Stimulated activated CD4-positive, alpha-beta T cell treated with anti-CD3 and anti-CD28 coated beads, Interleukin-12 subunit alpha, Interleukin-12 subunit beta, amount 100 ng/mL, for 24 hours (primary cell): ENCODE results near the gene RGS9BP.
"Not testable (repeated sequence)": the region's sequence is repeated elsewhere in the genome, so short reads cannot be mapped to it uniquely, and the experiment has no call there.

ENCODE experiments used
- DNase-seq, 2 experiments: peaks; one replicate each; pipeline ENCODE4 v3.0.0-alpha.2; 2020; ENCODE audit warnings: low read depth in 2 of 2

The RGS9BP gene, protein sequence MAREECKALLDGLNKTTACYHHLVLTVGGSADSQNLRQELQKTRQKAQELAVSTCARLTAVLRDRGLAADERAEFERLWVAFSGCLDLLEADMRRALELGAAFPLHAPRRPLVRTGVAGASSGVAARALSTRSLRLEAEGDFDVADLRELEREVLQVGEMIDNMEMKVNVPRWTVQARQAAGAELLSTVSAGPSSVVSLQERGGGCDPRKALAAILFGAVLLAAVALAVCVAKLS

DNA sequence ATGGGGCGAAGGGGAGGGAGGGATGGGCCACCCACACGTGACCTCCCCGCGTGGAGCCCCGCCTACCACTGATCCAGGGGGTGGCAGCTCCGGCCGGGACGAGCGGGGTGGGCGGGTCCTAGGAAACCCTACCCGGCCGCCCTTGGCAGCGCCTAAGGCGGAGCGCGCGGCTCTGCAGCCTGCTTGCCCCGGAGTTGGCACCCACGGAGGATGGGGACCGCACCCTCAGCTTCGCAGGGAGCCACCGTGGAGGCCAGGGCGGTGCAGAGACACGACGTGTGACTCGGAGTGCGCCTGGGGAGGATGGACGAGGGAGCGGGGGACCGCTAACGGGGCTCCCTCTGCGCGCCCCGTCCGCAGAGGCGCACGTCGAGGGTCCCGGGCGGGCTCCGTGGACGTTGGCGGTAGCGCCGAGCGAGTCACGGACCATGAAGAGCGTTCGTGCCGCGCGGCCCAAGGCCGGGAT lies at the start of gene RGS9BP:
TSS of gene RGS9BP (plus strand) at position 129 of the 466 bp plus-strand sequence. CDS start 416 bp downstream, outside the sequence.
- peak in 1 of 2 experiments; percentile 55 for DNase-seq

DNA sequence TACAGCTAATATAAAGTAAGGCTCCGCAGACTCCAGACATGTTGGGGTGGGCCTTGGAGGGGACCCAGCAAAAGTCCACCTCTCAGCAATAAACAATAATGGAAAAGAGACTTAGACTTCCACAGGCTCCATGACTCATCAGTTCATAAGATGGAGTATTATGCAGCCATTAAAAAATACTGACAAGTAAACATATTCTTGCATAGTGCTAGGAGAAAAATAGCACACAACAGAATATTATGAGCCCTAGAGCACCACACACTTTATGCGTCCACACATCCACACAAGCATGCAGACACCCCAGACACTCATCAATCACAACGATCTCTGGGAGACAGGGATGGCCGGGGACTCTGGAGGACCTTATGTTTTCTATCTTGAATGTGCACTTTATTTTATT lies 48.7 kb upstream of the RGS9BP start:
- no peak for DNase-seq

DNA sequence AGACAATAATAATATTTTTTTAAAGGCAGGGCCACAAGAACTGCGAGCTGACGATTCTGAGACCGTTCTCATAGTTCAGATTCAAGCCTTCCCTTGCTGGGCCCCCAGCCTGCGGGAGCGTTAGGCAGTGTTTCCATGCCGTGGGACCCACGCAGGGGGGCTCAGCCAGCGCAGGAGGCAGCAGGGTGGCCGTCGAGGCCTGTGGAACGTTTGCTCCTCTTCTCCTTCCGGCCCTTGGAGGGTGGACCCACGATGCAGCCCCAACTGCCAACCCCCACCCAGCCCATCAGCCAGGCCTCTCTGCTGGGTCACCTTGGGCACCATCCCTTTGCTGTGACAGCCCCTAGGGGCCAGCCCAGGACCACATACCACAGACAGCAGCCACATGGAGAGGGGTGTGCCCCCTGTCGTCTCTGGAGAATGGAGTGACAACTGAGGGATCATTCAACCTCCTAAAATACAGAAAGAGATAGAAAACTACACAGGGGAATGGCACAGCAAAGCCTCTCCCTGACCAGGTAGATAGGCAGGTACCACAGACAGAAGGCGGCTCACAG lies 47.9 kb upstream of the RGS9BP start:
- DNase-seq: no peak

DNA sequence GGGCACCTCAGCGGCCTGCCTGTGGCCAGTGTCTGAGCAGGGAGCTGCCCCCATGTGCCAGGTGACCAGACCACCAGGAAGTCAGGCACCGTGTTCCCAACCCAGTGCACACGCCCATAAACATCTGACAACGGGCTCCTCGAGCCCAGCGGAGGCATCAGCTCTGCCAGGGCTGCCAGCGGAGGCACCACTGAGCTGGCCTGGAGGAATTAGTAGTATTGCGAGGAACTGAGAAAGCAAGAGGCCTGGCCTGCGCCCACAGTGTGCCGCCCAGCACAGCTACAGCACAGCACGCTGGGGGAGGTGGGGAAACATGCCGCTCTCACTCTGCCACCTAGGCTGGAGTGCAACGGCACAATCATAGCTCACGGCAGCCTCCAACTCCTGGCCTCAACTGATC lies 45.3 kb upstream of the RGS9BP start:
- no peak for DNase-seq

DNA sequence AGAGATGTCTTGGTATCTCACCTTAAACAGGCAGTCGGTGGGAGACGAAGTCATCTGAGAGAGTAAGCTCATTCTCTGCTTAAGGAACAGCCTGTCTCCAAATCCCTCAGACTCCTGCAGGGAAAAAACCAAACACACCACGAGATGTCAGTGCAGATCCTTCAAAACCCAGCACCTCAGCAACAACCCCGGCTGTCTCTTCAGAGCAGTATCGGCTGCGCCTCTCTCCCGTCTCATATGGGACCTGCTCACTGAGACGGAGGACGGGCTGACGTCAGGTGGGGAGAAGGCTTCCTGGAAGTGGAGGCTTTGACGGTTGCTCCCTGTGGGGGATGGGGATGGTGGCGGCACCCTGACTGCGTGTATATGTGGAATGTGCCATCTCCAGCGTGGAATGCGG lies 44.3 kb upstream of the RGS9BP start:
- DNase-seq: no peak

DNA sequence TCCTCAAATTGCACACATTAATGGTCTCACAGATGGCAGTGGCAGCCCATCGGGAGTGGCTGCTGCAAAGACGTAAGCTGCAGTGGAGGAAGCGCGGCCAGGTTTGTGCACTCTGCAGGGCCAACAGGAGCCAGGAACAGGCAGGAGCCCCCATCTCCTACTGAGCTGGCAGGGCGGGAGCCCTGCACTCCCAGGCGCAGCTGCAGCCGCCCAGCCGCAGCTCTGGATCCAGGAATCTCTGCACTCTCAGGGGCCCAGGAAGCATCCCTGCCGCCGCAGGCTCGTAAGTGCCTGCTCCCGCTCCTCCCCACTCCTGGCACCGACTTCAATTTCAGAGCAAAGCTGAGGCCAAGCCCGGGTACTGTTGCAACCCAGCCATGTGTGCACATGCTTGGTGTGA lies 38.2 kb upstream of the RGS9BP start:
- no peak for DNase-seq

DNA sequence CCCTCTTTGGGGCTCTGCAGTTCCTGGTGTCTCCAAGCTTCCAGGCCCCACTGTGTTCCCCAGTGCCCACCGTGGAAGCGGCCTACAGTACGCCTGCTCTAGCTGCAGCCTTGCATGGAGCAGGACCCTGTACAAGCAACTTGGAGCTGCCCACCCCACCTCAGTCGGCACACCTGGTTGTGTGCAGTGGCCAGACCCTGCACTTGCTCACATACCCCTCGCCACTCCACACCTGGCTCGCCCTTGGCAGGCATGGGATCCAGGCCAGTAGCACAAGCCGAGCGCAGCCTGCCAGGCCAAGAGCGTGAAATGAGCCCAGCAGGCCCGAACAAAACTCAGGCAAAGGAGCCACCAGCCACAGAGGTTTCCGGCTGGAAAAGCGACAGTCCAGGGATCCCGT lies 37.0 kb upstream of the RGS9BP start:
- DNase-seq: no peak

DNA sequence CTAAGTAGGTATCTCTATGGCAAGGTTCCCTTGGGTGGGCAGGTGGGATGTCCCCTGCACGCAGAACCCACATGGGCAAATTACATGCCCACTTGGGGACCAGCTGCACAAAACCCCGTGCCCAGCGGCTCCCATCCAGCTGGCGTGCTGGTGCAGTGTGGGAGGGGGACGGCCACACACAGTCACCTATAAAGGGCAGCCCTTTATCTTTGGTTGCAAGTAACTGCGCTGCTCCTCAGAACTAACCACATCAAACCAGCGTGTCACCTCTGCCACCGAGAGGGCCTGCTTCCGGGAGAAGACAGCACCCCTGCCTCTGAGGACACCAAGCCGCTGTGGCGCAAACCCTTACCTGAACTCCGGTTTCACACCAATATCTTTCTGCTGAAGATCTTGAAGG lies 32.9 kb upstream of the RGS9BP start:
- DNase-seq: peak; percentile 31 to 54

DNA sequence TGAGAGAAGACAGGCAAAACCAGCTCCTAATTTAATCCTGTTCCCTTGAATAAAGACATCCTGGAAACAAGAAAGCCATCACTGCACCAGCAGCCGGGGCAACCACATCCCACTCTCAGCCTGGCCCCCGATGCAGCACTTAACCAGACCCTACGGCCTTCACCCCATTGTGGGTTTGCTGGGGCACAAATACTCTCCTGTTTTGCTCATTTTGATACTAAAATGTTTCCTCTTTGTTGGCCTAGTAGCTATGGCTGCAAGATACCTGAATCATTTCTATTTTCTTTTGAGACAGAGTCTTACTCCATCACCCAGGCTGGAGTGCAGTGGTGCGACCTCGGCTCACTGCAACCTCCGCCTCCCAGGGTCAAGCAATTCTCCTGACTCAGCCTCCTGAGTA lies 29.1 kb upstream of the RGS9BP start:
- no peak for DNase-seq

DNA sequence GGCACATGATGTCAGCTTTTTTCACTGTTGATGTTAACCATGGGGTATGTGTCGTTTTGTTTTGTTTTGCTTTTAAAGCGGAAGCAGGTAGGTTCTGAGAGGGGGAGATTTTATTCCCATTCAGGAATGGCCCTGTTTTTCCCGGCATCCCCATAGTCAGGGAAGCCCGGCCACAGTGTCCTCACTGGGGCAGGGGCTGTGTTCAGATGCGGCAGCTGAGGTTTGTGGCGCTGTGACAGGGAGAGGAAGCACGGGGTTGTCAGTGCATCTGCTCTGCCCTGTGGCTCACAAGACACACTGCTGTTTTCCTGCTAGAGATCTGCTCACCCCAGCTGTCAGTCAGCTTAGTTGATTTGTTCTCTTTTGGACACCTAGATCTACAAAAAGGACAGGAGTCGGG lies 28.3 kb upstream of the RGS9BP start:
- DNase-seq: no peak

DNA sequence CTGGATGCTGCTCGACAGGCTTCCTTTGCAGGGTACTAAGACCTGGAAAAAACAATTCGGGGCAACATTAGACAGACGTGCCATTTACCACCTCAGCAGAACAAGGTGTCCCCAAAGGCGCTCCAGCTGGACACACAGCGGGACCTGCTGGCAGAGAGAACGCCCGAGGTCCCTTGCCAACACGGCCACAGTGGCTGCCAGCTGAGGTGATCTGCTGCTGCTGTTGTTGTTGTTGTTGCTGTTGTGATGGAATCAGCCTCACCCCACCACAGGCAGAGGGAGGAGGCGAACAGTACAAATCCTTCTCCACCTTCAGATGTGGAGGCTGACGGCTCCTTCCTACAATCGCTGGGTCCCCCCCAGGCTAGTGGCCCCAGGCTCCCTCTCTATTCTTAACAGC lies 25.9 kb upstream of the RGS9BP start:
- no peak for DNase-seq

DNA sequence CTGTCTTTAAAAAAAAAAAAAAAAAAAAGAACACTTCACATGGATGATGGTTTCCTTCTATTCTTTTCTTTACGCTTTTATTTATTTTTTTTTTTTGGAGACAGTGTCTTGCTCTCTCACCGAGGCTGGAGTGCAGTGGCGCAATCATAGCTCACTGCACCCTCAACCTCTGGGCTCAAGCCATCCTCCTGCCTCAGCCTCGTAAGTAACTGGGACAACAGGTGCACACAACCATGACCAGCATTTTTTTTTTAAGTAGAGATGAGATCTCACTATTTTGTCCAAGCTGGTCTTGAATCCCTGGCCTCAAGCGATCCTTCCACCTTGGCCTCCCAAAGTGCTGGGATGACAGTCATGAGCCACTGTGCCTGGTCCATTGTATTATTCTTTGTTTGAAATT lies 25.0 kb upstream of the RGS9BP start:
- DNase-seq: no peak

DNA sequence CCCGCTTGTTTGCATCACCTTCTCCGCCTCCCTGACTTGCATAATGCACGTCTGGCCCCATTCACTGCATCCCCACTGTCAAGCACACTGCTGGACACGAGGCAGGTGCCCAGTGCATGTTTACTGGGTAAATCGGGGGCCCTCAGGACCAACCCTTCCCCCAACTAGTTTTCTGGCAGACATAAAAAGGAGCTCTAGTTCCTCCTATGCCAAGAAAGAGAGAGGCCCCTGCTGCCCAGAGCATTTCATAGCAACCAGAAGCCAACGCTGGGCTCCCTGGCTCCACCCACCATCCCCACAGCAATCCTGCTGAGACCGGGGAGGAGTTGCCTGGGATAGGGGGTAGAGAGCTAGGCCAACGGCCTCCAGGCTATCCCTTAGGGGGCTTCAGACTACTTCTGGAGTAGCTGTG lies 23.9 kb upstream of the RGS9BP start:
- no peak for DNase-seq

DNA sequence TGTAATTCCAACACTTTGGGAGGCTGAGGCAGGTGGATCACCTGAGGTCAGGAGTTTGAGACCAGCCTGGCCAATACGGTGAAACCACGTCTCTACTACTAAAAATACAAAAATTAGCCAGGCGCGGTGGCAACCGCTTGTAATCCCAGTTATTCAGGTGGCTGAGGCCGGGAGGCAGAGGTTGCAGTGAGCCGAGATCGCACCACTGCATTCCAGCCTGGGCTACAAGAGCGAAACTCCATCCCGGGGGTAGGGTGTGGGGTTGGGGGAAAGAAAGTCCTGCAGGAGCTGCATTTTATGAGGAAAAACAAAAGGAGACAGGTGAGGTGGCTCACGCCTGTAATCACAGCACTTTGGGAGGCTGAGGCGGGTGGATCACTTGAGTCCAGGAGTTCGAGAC lies 23.3 kb upstream of the RGS9BP start:
- not testable (repeated sequence) for DNase-seq

DNA sequence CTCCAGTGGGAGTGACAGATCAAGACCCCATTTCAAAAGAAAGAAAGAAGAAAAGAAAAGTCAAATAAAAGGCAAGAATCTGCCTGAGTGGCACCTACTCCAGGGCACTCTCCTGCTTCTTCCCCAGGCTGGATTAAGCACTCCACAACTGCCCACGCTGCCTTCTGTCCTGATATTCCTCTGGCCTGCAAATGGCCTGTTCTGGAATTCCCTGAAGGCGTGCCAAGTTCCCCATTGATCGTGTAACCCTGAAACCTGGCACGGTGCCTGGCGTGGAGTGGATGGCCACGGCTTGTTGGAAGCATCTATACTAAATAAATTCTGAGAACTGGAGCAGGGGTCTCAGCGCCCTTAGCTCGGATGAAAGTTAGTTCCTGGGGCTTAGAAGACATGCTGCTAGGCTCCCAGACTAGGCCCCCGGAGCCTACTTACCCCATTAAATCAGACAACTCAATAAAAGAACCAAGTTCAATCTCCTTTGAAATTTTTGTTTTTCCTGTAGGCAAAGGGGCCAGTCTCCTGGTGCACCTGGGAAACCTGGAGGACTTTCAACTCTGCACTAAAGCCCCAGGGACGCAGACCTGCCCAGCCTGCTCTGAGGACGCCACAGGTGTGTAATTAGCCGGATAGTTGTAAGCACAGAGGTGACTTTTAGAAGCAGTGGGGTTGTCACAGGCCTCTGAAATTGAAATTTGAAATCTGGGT lies 22.6 kb upstream of the RGS9BP start:
- DNase-seq: no peak

DNA sequence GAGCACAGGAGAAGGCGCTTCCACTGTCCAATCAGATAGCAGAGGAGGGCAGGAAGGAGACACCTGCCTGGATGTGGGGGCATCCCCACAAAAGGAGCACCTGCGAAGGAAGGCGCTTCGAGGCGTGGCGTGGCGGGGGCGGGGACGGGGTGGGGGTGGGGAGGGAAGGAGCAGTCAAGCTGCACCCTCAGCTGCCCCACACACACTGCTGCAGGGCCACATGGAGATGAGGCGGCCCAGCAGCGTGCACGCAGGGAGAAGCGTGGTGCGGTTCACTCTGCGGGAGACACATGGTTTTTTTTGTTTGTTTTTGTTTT lies 22.1 kb upstream of the RGS9BP start:
- no peak for DNase-seq

DNA sequence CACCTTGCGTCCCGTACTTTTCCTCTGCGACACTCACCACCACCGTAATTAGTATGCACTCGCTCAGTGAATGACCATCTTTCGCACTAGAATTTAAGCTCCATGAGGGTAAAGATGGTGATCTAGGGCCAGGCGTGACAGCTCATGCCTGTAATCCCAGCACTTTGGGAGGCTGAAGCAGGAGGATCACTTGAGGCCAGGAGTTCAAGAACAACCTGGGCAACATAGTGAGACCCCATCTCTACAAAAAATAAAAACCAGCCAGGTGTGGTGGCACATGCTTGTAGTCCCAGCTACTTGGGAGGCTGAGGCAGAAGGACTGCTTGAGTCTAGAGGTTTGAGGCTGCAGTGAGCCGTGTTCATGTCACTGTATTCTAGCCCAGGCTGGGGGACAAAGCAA lies 19.3 kb upstream of the RGS9BP start:
- DNase-seq: not testable (repeated sequence)

DNA sequence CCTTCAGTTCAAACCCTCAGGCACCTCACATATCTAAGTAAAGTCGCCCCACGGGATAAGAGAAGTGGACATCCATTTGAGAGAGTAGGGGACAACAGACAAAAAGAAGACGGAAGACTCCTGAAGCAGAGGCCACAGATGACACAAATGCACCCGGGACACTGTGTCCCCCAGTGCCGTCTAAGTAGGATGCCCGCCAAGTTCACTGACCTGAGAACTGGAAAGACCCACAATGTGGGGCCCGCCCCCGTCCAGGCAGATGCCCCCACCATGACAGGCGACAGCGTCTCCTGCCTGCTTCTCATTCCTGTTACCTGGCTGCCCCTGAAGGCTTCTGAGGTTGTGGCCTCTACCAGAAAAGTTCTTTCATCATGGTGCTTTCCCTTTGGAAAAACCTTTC lies 17.6 kb upstream of the RGS9BP start:
- no peak for DNase-seq

DNA sequence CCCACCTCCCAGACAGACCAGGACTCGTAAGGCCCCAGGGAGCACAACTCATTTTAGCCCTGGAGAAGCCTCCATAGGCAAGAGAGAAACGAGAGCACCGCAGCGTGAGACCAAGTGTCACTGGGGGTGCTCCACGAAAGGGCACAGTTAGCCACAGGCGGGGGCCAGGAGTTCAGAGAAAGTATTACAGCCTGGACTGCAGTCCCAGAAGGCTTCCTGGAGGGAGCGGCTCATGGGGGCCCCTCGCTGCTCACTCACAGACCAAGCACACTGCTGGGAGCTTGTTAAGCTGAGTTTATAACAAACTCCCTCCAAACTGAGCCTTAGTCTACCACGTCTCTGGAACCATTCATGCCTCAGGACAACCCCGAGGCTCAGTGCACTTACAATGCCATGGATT lies 17.1 kb upstream of the RGS9BP start:
- no peak for DNase-seq

DNA sequence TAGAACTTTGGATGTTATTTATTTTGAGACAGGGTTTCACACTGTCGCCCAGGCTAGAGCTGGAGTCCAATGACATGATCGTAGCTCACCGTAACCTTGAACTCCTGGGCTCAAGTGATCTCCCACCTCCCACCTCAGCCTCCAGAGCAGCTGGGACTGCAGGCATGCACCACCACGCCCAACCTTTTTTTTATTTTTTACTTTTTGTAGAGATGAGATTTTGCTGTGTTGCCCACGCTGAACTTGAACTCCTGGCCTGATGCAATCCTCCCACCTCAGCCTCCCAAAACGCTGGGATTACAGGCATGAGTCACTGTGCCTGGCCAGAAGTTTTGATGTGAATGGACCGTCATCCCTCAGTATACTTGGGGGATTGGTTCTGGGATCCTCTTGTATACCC lies 14.3 kb upstream of the RGS9BP start:
- DNase-seq: no peak

DNA sequence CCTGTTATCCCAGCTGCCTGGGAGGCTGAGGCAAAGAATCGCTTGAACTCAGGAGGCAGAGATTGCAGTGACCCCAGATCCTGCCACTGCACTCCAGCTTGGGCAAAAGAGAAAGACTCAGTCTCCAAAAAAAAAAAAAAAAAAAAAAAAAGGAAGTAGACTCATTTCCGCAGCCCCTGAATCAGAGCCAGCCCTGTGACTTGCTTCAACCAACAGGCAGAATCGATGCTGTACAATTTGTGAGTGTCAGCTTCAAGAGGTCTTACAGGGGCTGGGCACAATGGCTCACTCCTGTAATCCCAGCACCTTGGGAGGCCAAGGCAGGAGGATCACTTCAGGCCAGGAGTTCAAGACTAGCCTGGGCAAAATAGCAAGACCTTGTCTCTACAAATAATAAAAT lies 13.5 kb upstream of the RGS9BP start:
- DNase-seq: no peak

DNA sequence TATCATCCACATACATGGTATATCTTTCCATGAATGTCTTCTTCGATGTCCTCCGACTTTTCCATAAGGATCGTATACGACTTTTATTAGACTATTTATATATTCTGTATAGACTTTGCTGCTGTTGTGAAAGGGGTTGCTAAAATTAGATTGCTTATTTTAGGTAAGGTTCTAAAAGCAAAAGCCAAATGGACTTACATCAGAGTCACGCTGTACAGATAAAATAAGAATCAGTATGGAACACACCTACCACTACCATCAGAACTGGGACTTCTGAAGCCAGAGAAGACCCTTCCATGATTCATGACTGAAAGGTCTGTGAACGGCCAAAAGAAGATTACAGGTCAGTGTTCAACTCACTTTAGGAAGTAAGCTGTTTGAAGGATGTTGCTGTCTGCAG lies 9.6 kb upstream of the RGS9BP start:
- no peak for DNase-seq

DNA sequence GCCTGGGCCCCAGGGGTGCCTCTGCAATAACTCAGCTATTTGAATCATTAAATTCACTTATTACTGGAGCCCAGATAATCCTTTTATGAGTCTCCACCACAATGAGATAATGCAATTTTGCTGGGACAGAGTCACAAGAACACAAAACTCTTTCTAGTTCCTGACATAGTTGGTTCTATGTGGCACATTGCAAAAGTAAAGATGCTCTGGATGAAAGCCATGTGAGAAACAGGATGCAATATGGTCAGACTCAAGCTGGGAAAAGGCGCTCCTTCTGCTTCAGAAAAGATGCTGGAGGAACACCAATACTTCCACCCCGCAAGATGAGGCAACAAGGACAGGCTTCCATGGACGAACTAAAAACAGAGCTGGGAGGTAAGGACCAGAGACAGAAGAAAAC lies 6.3 kb upstream of the RGS9BP start:
- DNase-seq: no peak
